Urinary bladder (tissue), 4 donors: ENCODE measurements around the gene GATAD2A. TPM values are rescaled to one million over a fixed set of nuclear protein-coding genes. Genes with fewer than 3 reads are reported as not detected.
"Not testable (repeated sequence)": the region's sequence is repeated elsewhere in the genome, so short reads cannot be mapped to it uniquely, and the experiment has no call there.

ENCODE experiments used
- DNase-seq: peaks from one replicate; pipeline ENCODE4 v3.0.0-alpha.2; 2015; ENCODE audit errors: extremely low spot score
- H3K27ac ChIP-seq: one replicate; pipeline ENCODE4 v1.5.1; 2013; ENCODE audit warnings: low read depth, mild to moderate bottlenecking, moderate library complexity
- H3K36me3 ChIP-seq: one replicate; pipeline ENCODE4 v1.6.1; 2013; ENCODE audit warnings: mild to moderate bottlenecking, moderate library complexity; ENCODE audit not compliant: insufficient read depth
- H3K4me1 ChIP-seq: one replicate; pipeline ENCODE4 v1.6.1; 2013; ENCODE audit warnings: mild to moderate bottlenecking, moderate library complexity; ENCODE audit not compliant: insufficient read depth
- H3K4me3 ChIP-seq: one replicate; pipeline ENCODE4 v1.5.1; 2013; ENCODE audit warnings: low read depth, low read length
- WGBS: extraction: QIAGEN DNeasy Blood & Tissue Kit; methylation state at CpG from one replicate; pipeline ENCODE4 v1.1.7; 2013; 5-methylcytosine and 5-hydroxymethylcytosine counted together
- polyA plus RNA-seq: library from polyadenylated mRNA; stranded (reverse); fragments of 200-250 nt; gene quantifications from one replicate; pipeline ENCODE4 v1.2.3, GENCODE V29; 2013
- total RNA-seq: library from RNA; depleted of rRNA; stranded (reverse); fragments of >200 nt; gene quantifications from one replicate; pipeline ENCODE4 v1.2.3, GENCODE V29; 2014
- donor health status: healthy with polysubstance abuse.
- donor health status: healthy.

GATAD2A gene
- total and polyA plus RNA-seq, 2 donors = 15.8 to 22.9 TPM

GRCh38 chr19:19381007-19381926 is 24.2 kb upstream of the GATAD2A start:
- no peak overlapping the region for H3K27ac ChIP-seq
- WGBS = 74% methylated on average over 11 of the region's 11 CpGs

GRCh38 chr19:19382118-19382517 is 23.4 kb upstream of the GATAD2A start:
- H3K36me3 ChIP-seq = no peaks in the 10 kb centered on the region
- 93% methylated on average over 8 of the region's 8 CpGs for WGBS
- no peak for DNase-seq
- no peak overlapping the region for H3K4me3 ChIP-seq
- H3K27ac ChIP-seq = no peak overlapping the region
- H3K4me1 ChIP-seq = peaks cover 1% of the 10 kb centered on the region

More at GRCh38 chr19:19381007-19381926, 24.2 kb upstream of the GATAD2A start:
- Histone ChIP-seq H3K4me1 (no peaks in the 10 kb centered on the region), H3K36me3 (no peaks in the 10 kb centered on the region), H3K4me3 (no peak overlapping the region)
- DNase-seq = no peak

GRCh38 chr19:19384486-19384885 is 21.0 kb upstream of the GATAD2A start:
- Histone ChIP-seq H3K4me3 (no peak overlapping the region), H3K4me1 (peaks cover 6% of the 10 kb centered on the region), H3K27ac (no peak overlapping the region), H3K36me3 (no peaks in the 10 kb centered on the region)
- DNase-seq = no peak
- WGBS = 71% methylated on average over 13 of the region's 13 CpGs

- Histone ChIP-seq H3K4me3 (peak overlapping the region; percentile 72), H3K36me3 (no peaks in the 10 kb centered on the region), H3K27ac (peak overlapping the region; percentile 38), H3K4me1 (peaks cover 6% of the 10 kb centered on the region)
- WGBS = under 1% methylated on average over 75 of the region's 75 CpGs
- peak; percentile 97 for DNase-seq
Measured at GRCh38 chr19:19385131-19385895, 20.2 kb upstream of the GATAD2A start.

- H3K4me3 ChIP-seq = peak overlapping the region; percentile 72
- WGBS = under 1% methylated on average over 74 of the region's 75 CpGs
- DNase-seq = no peak
- H3K36me3 ChIP-seq = no peaks in the 10 kb centered on the region
- H3K27ac ChIP-seq = peak overlapping the region; percentile 78
- H3K4me1 ChIP-seq = peaks cover 6% of the 10 kb centered on the region
Measured at GRCh38 chr19:19385896-19386869, 19.3 kb upstream of the GATAD2A start.

GRCh38 chr19:19387108-19387507 is 18.4 kb upstream of the GATAD2A start:
- H3K4me1 ChIP-seq = peaks cover 6% of the 10 kb centered on the region
- peak overlapping the region; percentile 72 for H3K4me3 ChIP-seq
- no peaks in the 10 kb centered on the region for H3K36me3 ChIP-seq
- no peak overlapping the region for H3K27ac ChIP-seq
- WGBS = 82% methylated on average over 5 of the region's 5 CpGs
- no peak for DNase-seq

GRCh38 chr19:19388568-19389555 is 16.6 kb upstream of the GATAD2A start:
- DNase-seq = no peak
- Histone ChIP-seq H3K4me3 (no peak overlapping the region), H3K4me1 (peaks cover 6% of the 10 kb centered on the region), H3K27ac (peak overlapping the region; percentile 78), H3K36me3 (no peaks in the 10 kb centered on the region)
- 60% methylated on average over 13 of the region's 13 CpGs for WGBS

- WGBS = 85% methylated on average over 12 of the region's 12 CpGs
- not testable (repeated sequence) for H3K4me1 ChIP-seq, DNase-seq, H3K36me3 ChIP-seq, H3K4me3 ChIP-seq, H3K27ac ChIP-seq
Measured at GRCh38 chr19:19389683-19390082, 15.8 kb upstream of the GATAD2A start.

GRCh38 chr19:19394333-19394732 is 11.1 kb upstream of the GATAD2A start:
- not testable (repeated sequence) for DNase-seq, H3K36me3 ChIP-seq, H3K27ac ChIP-seq, H3K4me3 ChIP-seq, H3K4me1 ChIP-seq
- WGBS = 91% methylated on average over 7 of the region's 7 CpGs

- DNase-seq = no peak
- Histone ChIP-seq H3K4me1 (no peaks in the 10 kb centered on the region), H3K4me3 (no peak overlapping the region), H3K36me3 (no peaks in the 10 kb centered on the region), H3K27ac (no peak overlapping the region)
- 29% methylated on average over 9 of the region's 9 CpGs for WGBS
Measured at GRCh38 chr19:19399733-19400433, 5.6 kb upstream of the GATAD2A start.

GRCh38 chr19:19402656-19403372 is 2.7 kb upstream of the GATAD2A start:
- H3K36me3 ChIP-seq = no peaks in the 10 kb centered on the region
- 92% methylated on average over 11 of the region's 11 CpGs for WGBS
- DNase-seq = no peak
- no peak overlapping the region for H3K4me3 ChIP-seq
- H3K4me1 ChIP-seq = no peaks in the 10 kb centered on the region
- H3K27ac ChIP-seq = no peak overlapping the region
